Immature natural killer cell (primary cell): ENCODE data around the gene DPAGT1. TPM values are rescaled to one million over a fixed set of nuclear protein-coding genes. Genes with fewer than 3 reads are reported as not detected.
"Not testable (repeated sequence)": the region's sequence is repeated elsewhere in the genome, so short reads cannot be mapped to it uniquely, and the experiment has no call there.

Experiments used
- DNase-seq, 3 donors: peaks; one replicate each; pipeline ENCODE4 v3.0.0; 2022; ENCODE audit warnings: mixed read lengths in 1 of 3
- H3K27ac Mint-ChIP-seq, 6 donors: one replicate each; pipeline ENCODE4 v1.8.0; 2020; ENCODE audit warnings: mixed read lengths in 6 of 6, mild to moderate bottlenecking in 5 of 6, inconsistent platforms in 4 of 6, moderate library complexity in 3 of 6
- H3K27me3 Mint-ChIP-seq, 3 donors: one replicate each; pipeline ENCODE4 v1.8.0; 2020 to 2021; ENCODE audit warnings: low read depth in 3 of 3, mild to moderate bottlenecking in 3 of 3, mixed read lengths in 3 of 3, moderate library complexity in 3 of 3, inconsistent platforms in 1 of 3
- H3K36me3 Mint-ChIP-seq, 3 donors: one replicate each; pipeline ENCODE4 v1.8.0; 2020; ENCODE audit warnings: mixed read lengths in 3 of 3, inconsistent platforms in 2 of 3, mild to moderate bottlenecking in 2 of 3
- H3K4me1 Mint-ChIP-seq, 2 donors: one replicate each; pipeline ENCODE4 v1.8.0; 2020; ENCODE audit warnings: inconsistent platforms in 2 of 2, mild to moderate bottlenecking in 2 of 2, mixed read lengths in 2 of 2, moderate library complexity in 1 of 2
- H3K4me3 Mint-ChIP-seq, 5 donors: one replicate each; pipeline ENCODE4 v1.8.0; 2020; ENCODE audit warnings: mild to moderate bottlenecking in 5 of 5, mixed read lengths in 5 of 5, inconsistent platforms in 3 of 5, moderate library complexity in 3 of 5
- H3K9me3 Mint-ChIP-seq, 6 donors: one replicate each; pipeline ENCODE4 v1.8.0; 2020; ENCODE audit warnings: mild to moderate bottlenecking in 6 of 6, mixed read lengths in 6 of 6, inconsistent platforms in 4 of 6, moderate library complexity in 3 of 6
- polyA plus RNA-seq, 3 donors: library from polyadenylated mRNA; unstranded; fragments of 300-500 nt; fragmentation: Illumina TruSeq; gene quantifications; one replicate each; pipeline ENCODE4 v1.2.3, GENCODE V29; 2021

Gene DPAGT1
- 10 to 100 TPM; 23.7 to 47.4 (median 44.5) TPM for polyA plus RNA-seq

DNA sequence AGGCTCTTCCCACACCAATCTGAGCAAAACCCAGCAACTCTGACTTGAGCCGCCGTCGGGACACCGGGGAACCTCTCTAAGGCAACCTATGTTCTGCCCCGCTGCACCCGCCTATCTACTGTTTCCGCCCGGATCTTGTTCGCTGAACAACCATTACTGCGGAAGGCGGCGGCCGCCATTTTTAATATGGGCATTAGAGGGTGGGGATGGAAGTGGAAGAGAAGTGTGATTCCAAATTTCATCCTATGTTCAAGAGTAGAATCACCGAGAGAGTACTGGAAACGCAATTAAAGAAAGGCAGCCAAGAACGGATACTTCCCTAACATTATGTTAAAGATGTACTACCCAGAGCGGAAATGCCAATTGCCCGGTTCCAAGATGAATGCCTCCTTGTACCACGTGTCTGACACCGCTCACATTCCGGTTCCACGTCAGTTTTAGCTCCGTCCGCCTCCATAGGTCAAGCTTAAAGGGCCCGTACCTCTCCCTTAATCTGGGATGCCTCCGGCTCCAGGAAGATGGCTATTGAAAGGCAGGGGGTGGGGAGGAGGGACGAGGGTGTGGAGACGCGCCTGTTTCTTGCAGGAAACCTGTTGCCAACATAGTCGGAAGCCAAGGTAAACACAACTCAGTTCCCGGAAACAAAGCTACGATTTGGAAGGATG lies at the start of gene DPAGT1:
Gene DPAGT1 (minus strand): TSS at position 95 of the 665 bp plus-strand sequence. CDS start 198 bp downstream, outside the sequence.
- Mint-ChIP-seq H3K4me1 (peaks cover 50% of the 10 kb centered on the region in 2 donors), H3K27ac (peak within 1 kb of the TSS; percentile 96 to 99 (median 98))
- peak; percentile 83 to 86 (median 86) for DNase-seq

DNA sequence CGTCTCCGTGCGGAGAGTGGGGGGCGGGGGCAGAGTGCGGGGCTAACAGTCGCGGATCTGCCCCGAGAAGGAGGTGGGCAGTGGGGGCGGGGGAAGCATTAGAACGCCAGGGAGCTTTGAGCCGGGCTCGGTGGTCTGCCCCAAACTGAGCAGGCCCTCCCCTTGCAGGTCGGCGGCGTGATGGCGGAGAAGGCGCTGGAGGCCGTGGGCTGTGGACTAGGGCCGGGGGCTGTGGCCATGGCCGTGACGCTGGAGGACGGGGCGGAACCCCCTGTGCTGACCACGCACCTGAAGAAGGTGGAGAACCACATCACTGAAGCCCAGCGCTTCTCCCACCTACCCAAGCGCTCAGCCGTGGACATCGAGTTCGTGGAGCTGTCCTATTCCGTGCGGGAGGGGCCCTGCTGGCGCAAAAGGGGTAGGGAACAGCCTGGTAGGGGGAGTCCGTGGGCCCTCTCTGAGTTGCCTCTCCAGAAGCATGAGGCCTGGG lies 48.2 kb upstream of the DPAGT1 start:
- Mint-ChIP-seq H3K9me3 (no peaks in the 10 kb centered on the region), H3K27me3 (peaks cover 8 to 25% (median 20%) of the 10 kb centered on the region in 3 donors), H3K27ac (no peak overlapping the region), H3K36me3 (no peaks in the 10 kb centered on the region), H3K4me1 (peaks cover 7 to 10% of the 10 kb centered on the region in 2 donors), H3K4me3 (peak overlapping the region; percentile 6 to 64 (median 57))
- DNase-seq, result no peak

More for the DNA sequence above, at the start of gene DPAGT1:
- peak within 1 kb of the TSS; percentile 93 to 96 (median 94) for H3K4me3 Mint-ChIP-seq
- H3K36me3 Mint-ChIP-seq, result peaks cover 8 to 16% (median 11%) of the 10 kb centered on the region in 3 donors
- peaks cover 0 to 2% (median 0%) of the 10 kb centered on the region in 3 donors for H3K27me3 Mint-ChIP-seq
- no peaks in the 10 kb centered on the region for H3K9me3 Mint-ChIP-seq

DNA sequence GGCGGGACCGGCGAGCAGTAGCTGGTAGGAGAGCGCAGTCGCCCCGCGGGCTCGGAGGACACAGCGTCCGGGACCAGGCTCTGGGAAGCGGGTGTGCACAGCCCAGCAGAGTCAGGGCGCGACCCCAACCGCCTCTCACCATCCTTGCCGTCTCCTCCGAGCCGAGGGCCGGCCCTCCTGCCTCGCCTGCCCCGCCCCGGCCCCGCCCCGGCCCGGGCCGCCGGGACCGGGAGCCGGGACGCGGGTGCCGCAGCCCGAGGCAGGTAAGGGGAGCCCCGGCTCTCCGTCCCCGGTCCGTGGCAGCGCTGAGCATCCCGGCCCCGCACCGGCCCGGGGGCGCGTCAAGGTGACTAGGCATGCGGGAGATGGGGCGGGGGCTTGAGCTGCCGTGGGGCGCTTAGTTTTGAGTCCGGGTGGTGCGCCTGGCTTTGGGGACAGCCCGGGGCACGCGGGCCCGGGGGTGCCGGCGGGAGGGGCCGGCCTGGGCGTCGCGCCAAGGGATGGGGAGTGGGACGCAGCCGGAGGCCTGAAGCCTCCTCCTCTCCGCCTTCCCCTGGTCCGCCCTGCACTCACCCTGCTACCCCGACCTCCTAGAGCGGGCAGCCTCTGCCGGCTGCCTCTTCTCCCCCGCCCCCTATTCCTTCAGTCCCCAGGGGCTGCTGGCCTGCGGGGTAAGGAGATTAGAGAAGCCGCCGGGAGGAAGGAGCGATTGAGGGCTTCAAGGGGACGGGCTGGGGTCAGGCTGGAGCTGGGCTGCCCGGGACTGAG lies 47.5 kb upstream of the DPAGT1 start, which contains the start of gene ABCG4:
Gene ABCG4 (plus strand): TSS at position 35 of the 768 bp plus-strand sequence. CDS start 914 bp downstream, outside the sequence.
- Mint-ChIP-seq H3K4me3 (peak within 1 kb of the TSS; percentile 76 to 85 (median 77)), H3K9me3 (no peaks in the 10 kb centered on the region), H3K4me1 (peaks cover 7 to 10% of the 10 kb centered on the region in 2 donors), H3K36me3 (no peaks in the 10 kb centered on the region), H3K27me3 (peaks cover 8 to 25% (median 21%) of the 10 kb centered on the region in 3 donors), H3K27ac (no peak within 1 kb of the TSS)
- peak in 1 of 3 donors; percentile 14 for DNase-seq

DNA sequence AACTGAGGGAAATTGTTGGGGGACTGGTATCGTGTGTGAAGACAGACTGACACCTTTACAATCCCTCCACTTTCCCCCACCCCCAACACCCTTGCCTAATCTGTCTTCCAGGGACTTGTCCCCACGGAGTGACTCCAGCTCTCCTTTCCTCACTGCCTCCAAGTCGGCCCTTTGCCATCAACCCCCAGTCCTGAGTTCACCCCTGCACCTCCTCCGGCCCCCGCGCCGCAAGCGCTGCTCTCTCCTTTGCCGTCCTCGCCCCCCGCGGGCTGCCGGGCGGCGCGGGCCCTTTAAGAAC lies 47.0 kb upstream of the DPAGT1 start:
- DNase-seq, result no peak
- H3K36me3 Mint-ChIP-seq, result peaks cover 0 to 2% (median 0%) of the 10 kb centered on the region in 3 donors
- H3K4me3 Mint-ChIP-seq, result peak overlapping the region; percentile 76 to 85 (median 77)
- H3K4me1 Mint-ChIP-seq, result peaks cover 7 to 10% of the 10 kb centered on the region in 2 donors
- no peak overlapping the region for H3K27ac Mint-ChIP-seq
- peaks cover 8 to 28% (median 21%) of the 10 kb centered on the region in 3 donors for H3K27me3 Mint-ChIP-seq
- no peaks in the 10 kb centered on the region for H3K9me3 Mint-ChIP-seq

DNA sequence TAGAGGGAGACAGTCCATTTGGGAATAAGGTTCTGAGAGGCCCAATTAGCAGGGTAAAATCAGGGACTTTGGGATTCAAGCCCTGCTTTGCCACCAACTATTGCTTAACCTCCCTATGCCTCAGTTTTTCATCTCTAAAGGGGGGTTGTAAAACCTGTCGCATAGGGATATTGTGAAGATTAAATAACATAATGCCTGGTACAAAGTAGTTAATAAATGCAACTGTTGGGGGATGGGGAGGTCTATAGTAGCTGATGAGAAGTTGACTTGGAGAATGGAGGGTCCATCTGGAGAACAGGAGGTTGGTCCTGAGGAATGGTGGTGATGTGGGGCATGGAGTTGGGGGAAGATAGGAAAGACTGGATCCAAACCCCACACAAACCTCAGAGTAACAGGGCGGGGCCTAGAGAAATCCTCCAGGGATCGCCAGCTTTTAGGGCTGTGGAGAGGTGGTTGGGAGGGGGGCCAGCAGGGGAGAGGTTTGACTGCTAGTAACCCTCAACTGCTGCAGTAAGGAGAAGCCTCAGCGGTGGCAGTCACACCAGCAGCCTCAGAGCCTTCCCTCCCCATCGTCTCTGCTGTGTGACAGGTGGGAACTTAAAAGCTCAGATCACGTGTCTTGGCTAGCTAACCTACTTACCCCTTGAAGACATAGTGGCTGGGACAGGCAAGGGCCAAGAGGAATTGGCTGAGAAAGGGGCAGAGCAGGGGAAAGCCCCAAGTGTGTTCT lies 46.1 kb upstream of the DPAGT1 start:
- Mint-ChIP-seq H3K27me3 (peaks cover 9 to 31% (median 20%) of the 10 kb centered on the region in 3 donors), H3K9me3 (no peaks in the 10 kb centered on the region), H3K4me3 (peak overlapping the region; percentile 76 to 85 (median 77)), H3K36me3 (peaks cover 0 to 3% (median 0%) of the 10 kb centered on the region in 3 donors), H3K4me1 (peaks cover 7 to 10% of the 10 kb centered on the region in 2 donors), H3K27ac (no peak overlapping the region)
- DNase-seq, result no peak

DNA sequence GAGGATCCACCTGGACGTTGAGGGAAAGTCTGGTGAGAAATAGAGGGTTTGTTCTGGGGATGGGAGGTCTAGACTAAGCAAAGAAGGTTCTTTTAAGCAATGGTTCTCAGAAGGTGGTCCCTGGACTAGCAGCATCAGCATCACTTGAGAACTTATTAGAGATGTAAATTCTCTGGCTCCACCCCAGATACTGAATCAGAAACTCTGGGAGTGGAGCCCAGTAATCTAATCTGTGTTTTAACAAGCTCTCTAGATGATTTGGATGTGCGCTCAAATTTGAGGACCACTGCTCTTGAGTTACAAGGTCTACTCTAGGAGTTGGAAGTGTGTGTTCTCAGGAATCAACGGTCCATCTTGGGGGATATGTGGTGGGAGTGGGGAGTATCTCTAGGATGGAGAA lies 43.9 kb upstream of the DPAGT1 start:
- H3K4me1 Mint-ChIP-seq, result peaks cover 7 to 10% of the 10 kb centered on the region in 2 donors
- H3K9me3 Mint-ChIP-seq, result no peaks in the 10 kb centered on the region
- peaks cover 0 to 3% (median 0%) of the 10 kb centered on the region in 3 donors for H3K36me3 Mint-ChIP-seq
- H3K27me3 Mint-ChIP-seq, result peaks cover 10 to 29% (median 22%) of the 10 kb centered on the region in 3 donors
- H3K4me3 Mint-ChIP-seq, result no peak overlapping the region
- no peak overlapping the region for H3K27ac Mint-ChIP-seq
- DNase-seq, result no peak

DNA sequence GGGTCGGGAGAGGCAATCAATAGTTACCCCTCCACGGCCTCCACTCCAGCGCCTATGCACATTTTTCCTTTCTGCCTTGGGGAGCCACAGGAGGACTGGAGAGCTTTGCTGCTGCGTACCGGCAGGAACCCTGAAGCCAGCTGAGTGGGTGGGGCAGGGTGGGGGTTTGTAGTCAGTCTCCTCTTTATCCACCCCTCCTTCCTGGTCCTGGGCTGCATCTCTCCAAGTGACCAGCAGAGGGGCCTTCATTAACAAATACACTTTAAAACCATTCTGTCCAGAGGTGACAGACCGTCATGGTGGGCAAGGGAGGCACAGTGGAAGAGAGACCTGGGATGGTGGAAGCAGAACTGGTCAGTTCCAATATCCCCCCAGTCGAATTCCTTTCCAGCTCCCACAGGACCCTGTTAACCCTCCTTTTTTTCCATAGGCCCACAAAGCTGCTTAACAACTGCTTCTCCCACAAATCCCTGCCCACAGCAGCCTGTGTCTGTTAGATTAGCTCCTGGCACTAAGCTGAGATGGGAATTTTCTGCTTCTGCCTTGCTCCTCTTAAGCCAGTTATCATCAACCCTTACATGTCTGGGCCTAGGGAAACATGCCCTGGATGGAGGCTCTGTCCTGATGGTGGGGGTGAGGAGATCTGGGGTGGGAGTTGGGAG lies 43.3 kb upstream of the DPAGT1 start:
- peaks cover 7 to 8% of the 10 kb centered on the region in 2 donors for H3K4me1 Mint-ChIP-seq
- no peak overlapping the region for H3K27ac Mint-ChIP-seq
- peak in 2 of 3 donors; percentile 23 to 29 for DNase-seq
- no peaks in the 10 kb centered on the region for H3K9me3 Mint-ChIP-seq
- H3K4me3 Mint-ChIP-seq, result no peak overlapping the region
- H3K27me3 Mint-ChIP-seq, result peaks cover 8 to 27% (median 17%) of the 10 kb centered on the region in 3 donors
- peaks cover 0 to 3% (median 0%) of the 10 kb centered on the region in 3 donors for H3K36me3 Mint-ChIP-seq

DNA sequence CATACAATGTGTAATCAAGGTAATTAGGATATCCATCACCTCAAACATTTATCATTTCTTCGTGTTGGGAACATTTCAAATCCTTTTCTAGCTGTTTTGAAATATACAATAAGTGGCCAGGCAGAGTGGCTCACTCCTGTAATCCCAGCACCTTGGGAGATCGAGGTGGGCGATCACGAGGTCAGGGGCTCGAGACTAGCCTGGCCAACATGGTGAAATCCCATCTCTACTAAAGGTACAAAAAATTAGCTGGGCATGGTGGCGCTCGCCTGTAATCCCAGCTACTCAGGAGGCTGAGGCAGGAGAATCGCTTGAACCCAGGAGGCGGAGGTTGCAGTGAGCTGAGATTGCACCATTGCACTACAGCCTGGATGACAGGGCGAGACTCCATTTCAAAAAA lies 37.6 kb upstream of the DPAGT1 start:
- H3K9me3 Mint-ChIP-seq, H3K4me1 Mint-ChIP-seq, DNase-seq, H3K27ac Mint-ChIP-seq, H3K36me3 Mint-ChIP-seq, H3K4me3 Mint-ChIP-seq: not testable (repeated sequence)
- peaks cover 7 to 18% (median 12%) of the 10 kb centered on the region in 3 donors for H3K27me3 Mint-ChIP-seq

DNA sequence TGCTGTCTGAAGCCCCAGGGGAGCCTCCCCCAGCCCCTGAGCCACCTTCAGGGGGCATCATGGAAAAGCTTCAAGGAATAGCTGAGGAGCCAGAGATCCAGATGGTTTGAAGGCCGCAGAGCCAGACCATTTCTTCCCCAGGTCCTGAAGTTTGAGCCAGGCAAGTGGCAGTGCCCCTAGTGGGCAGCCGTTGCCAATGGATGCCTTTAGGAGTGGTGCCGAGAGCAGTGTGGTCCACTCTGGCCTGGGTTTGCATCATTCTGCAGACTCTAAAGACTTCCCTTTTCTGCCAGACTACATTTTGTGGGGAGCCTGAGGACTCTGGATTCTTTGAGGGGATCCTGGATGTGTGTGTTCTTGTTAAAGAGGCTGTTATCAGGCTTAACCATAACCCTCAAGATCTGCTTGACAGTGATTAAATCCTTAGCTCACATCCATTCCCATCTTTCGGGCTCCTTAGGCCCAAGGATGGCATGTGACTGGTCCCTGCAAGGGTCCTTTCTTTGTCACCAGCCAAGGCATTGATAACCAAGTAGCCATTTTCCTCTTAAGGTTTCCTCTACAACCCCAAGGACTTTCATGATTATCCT lies 32.8 kb upstream of the DPAGT1 start:
- Mint-ChIP-seq H3K4me1 (no peaks in the 10 kb centered on the region), H3K36me3 (peaks cover 12 to 31% (median 27%) of the 10 kb centered on the region in 3 donors), H3K27ac (peak overlapping the region in 1 of 6 donors; percentile 58), H3K27me3 (peaks cover 1 to 5% (median 3%) of the 10 kb centered on the region in 3 donors), H3K4me3 (no peak overlapping the region), H3K9me3 (peaks cover 0 to 2% (median 0%) of the 10 kb centered on the region in 6 donors)
- DNase-seq, result no peak

DNA sequence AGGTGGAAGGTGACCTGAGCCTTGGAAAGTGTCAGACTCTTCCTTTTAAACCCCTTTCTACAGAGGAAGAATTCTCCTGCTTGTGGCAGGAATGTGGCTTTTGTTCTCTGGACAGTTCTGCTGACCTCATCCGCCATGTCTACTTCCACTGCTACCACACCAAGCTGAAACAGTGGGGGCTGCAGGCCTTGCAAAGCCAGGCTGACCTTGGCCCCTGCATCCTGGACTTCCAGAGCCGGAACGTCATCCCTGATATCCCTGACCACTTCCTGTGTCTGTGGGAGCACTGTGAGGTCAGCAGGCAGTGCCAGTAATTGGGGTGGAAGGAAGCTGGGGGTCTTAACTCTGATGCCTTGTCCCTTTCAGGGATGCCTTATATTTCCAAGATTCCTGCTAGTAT lies 29.0 kb upstream of the DPAGT1 start:
- Mint-ChIP-seq H3K4me1 (peaks cover 0 to 1% of the 10 kb centered on the region in 2 donors), H3K27me3 (peaks cover 0 to 3% (median 0%) of the 10 kb centered on the region in 3 donors), H3K4me3 (no peak overlapping the region), H3K36me3 (peaks cover 12 to 36% (median 27%) of the 10 kb centered on the region in 3 donors), H3K27ac (no peak overlapping the region), H3K9me3 (peaks cover 0 to 2% (median 0%) of the 10 kb centered on the region in 6 donors)
- no peak for DNase-seq

DNA sequence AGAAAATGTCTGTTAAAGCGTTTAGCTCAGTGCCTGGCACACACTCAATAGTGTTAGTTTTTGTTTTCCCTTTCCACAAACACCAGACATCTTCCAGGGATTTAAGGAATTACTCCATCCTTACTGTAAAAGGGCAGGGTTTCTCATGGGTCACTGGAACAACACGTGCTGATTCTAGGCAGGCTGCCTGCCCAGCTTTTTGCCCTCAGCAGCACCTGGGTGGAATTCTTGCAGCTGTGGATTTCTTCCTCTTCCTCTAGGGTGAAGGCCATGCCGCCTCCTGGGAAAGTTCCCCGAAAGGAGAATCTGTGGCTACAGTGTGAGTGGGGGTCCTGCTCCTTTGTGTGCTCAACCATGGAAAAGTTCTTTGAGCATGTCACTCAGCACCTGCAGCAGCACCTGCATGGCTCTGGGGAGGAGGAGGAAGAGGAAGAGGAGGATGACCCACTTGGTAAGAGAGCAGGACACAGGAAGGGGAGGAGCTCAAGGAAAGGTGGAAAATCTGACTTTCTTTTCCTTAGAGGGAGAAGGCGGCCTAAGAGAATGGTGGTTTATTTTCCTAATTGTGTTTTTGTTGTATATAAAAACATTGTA lies 25.1 kb upstream of the DPAGT1 start:
- H3K27ac Mint-ChIP-seq, result peak overlapping the region in 2 of 6 donors; percentile 24 to 71
- no peak overlapping the region for H3K4me3 Mint-ChIP-seq
- peaks cover 3 to 25% (median 24%) of the 10 kb centered on the region in 3 donors for H3K36me3 Mint-ChIP-seq

DNA sequence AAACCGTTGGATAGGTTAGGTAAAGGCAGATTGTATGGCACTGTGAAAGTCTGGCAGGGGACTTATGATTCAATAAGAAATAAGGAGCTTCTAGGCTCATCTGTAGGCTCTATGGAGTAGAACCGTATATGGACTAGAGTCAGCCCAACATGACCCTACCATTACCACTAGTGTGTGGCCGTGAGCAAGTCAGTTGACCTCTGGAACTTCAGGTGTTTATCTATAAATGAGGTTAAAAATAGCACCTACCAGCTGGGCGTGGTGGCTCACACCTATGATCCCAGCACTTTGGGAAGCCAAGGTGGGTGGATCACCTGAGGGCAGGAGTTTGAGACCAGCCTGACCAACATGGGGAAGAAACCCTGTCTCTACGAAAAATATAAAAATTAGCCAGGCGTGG lies 24.2 kb upstream of the DPAGT1 start:
- no peak for DNase-seq
- Mint-ChIP-seq H3K27ac (no peak overlapping the region), H3K27me3 (peaks cover 3 to 4% (median 4%) of the 10 kb centered on the region in 3 donors), H3K4me3 (no peak overlapping the region), H3K4me1 (peaks cover 22 to 32% of the 10 kb centered on the region in 2 donors), H3K9me3 (no peaks in the 10 kb centered on the region), H3K36me3 (peaks cover 3 to 20% (median 19%) of the 10 kb centered on the region in 3 donors)

More for the DNA sequence above, 25.1 kb upstream of the DPAGT1 start:
- peaks cover 17 to 23% of the 10 kb centered on the region in 2 donors for H3K4me1 Mint-ChIP-seq
- no peaks in the 10 kb centered on the region for H3K9me3 Mint-ChIP-seq
- H3K27me3 Mint-ChIP-seq, result peaks cover 0 to 2% (median 0%) of the 10 kb centered on the region in 3 donors
- no peak for DNase-seq
